ENCODE data around the gene OSTF1. TPM values are rescaled to one million over a fixed set of nuclear protein-coding genes. Genes with fewer than 3 reads are reported as not detected.

OSTF1 gene
- total RNA-seq, 2 donors from 2014 or later = 15.0 to 20.5 TPM

- DNase-seq = no peak
- H3K4me1 Mint-ChIP-seq = peaks cover 38% of the 10 kb centered on the region
- Histone ChIP-seq H3K9ac (ENCODE audit: extremely low read depth, low read length, poor library complexity, severe bottlenecking) (peak overlapping the region; percentile 56), H3K4me1 (ENCODE audit: control insufficient read depth, insufficient read depth, low read length) (peaks cover 20% of the 10 kb centered on the region), H3K27me3 (ENCODE audit: control insufficient read depth, insufficient read depth, low read length, poor library complexity, severe bottlenecking) (no peaks in the 10 kb centered on the region), H3K36me3 (ENCODE audit: control insufficient read depth, insufficient read depth, low read length) (no peaks in the 10 kb centered on the region), H3K27ac (ENCODE audit: low read depth, low read length) (no peak overlapping the region), H3K4me3 (ENCODE audit: low read length) (peak overlapping the region; percentile 87), H3K9me3 (ENCODE audit: control insufficient read depth, low read length) (no peaks in the 10 kb centered on the region)
- peak overlapping the region; percentile 94 for H3K4me3 Mint-ChIP-seq
- 41 to 67% methylated on average over 8 to 11 of the region's 11 CpGs for WGBS, 2 experiments (ENCODE audit: insufficient coverage in 1 of 2, insufficient read length in 1 of 2)
- H3K36me3 Mint-ChIP-seq (ENCODE audit: low read depth) = no peaks in the 10 kb centered on the region
- H3K9me3 Mint-ChIP-seq = no peaks in the 10 kb centered on the region
- H3K27ac Mint-ChIP-seq = no peak overlapping the region
- no peak for TF ChIP-seq CTCF (conservative IDR thresholded peaks at IDR 0.05)
- H3K27me3 Mint-ChIP-seq (ENCODE audit: insufficient read depth) = no peaks in the 10 kb centered on the region
Observed at GRCh38 chr9:75089373-75089766, 1.1 kb downstream of the OSTF1 start.

- no peaks in the 10 kb centered on the region for H3K27me3 ChIP-seq (ENCODE audit: control insufficient read depth, insufficient read depth, low read length, poor library complexity, severe bottlenecking)
- Mint-ChIP-seq H3K27ac (no peak overlapping the region), H3K9me3 (no peaks in the 10 kb centered on the region), H3K36me3 (ENCODE audit: low read depth) (no peaks in the 10 kb centered on the region), H3K4me3 (no peak overlapping the region), H3K4me1 (peaks cover 36% of the 10 kb centered on the region), H3K27me3 (ENCODE audit: insufficient read depth) (no peaks in the 10 kb centered on the region)
- WGBS, 2 experiments (ENCODE audit: insufficient coverage in 1 of 2, insufficient read length in 1 of 2) = 95 to 100% methylated on average over 3 to 4 of the region's 4 CpGs
- H3K27ac ChIP-seq (ENCODE audit: low read depth, low read length) = no peak overlapping the region
- no peak for TF ChIP-seq CTCF (conservative IDR thresholded peaks at IDR 0.05)
- no peak overlapping the region for H3K4me3 ChIP-seq (ENCODE audit: low read length)
- no peak for DNase-seq
- H3K9ac ChIP-seq (ENCODE audit: extremely low read depth, low read length, poor library complexity, severe bottlenecking) = no peak overlapping the region
- no peaks in the 10 kb centered on the region for H3K9me3 ChIP-seq (ENCODE audit: control insufficient read depth, low read length)
- peaks cover 15% of the 10 kb centered on the region for H3K4me1 ChIP-seq (ENCODE audit: control insufficient read depth, insufficient read depth, low read length)
- no peaks in the 10 kb centered on the region for H3K36me3 ChIP-seq (ENCODE audit: control insufficient read depth, insufficient read depth, low read length)
Observed at GRCh38 chr9:75090579-75090978, 2.3 kb downstream of the OSTF1 start.

GRCh38 chr9:75092766-75093165 is 4.5 kb downstream of the OSTF1 start:
- H3K27ac ChIP-seq (ENCODE audit: low read depth, low read length) = no peak overlapping the region
- no peaks in the 10 kb centered on the region for H3K27me3 ChIP-seq (ENCODE audit: control insufficient read depth, insufficient read depth, low read length, poor library complexity, severe bottlenecking)
- no peak for TF ChIP-seq CTCF (conservative IDR thresholded peaks at IDR 0.05)
- H3K9ac ChIP-seq (ENCODE audit: extremely low read depth, low read length, poor library complexity, severe bottlenecking) = no peak overlapping the region
- no peaks in the 10 kb centered on the region for H3K36me3 ChIP-seq (ENCODE audit: control insufficient read depth, insufficient read depth, low read length)
- Mint-ChIP-seq H3K36me3 (ENCODE audit: low read depth) (no peaks in the 10 kb centered on the region), H3K27me3 (ENCODE audit: insufficient read depth) (no peaks in the 10 kb centered on the region), H3K4me1 (peaks cover 25% of the 10 kb centered on the region), H3K4me3 (no peak overlapping the region), H3K9me3 (no peaks in the 10 kb centered on the region), H3K27ac (no peak overlapping the region)
- no peaks in the 10 kb centered on the region for H3K9me3 ChIP-seq (ENCODE audit: control insufficient read depth, low read length)
- no peak for DNase-seq
- H3K4me1 ChIP-seq (ENCODE audit: control insufficient read depth, insufficient read depth, low read length) = peaks cover 12% of the 10 kb centered on the region
- WGBS, 2 experiments (ENCODE audit: insufficient coverage in 1 of 2, insufficient read length in 1 of 2) = 92 to 100% methylated on average over 3 to 4 of the region's 4 CpGs
- no peak overlapping the region for H3K4me3 ChIP-seq (ENCODE audit: low read length)
